ENCODE results near the gene TTBK2. TPM values are rescaled to one million over a fixed set of nuclear protein-coding genes. Genes with fewer than 3 reads are reported as not detected.

The TTBK2 gene
- total RNA-seq, 1 donor from 2014 or later = 32.4 TPM

GRCh38 chr15:42704492-42704926 lies 216.1 kb downstream of the TTBK2 start:
- Mint-ChIP-seq H3K36me3 (peaks cover 30% of the 10 kb centered on the region), H3K9me3 (peaks cover 12% of the 10 kb centered on the region), H3K4me1 (no peaks in the 10 kb centered on the region), H3K27me3 (ENCODE audit: insufficient read depth, low read depth) (peaks cover 5% of the 10 kb centered on the region), H3K4me3 (no peak overlapping the region), H3K27ac (no peak overlapping the region)
- Histone ChIP-seq H4K20me1 (ENCODE audit: low read depth) (no peaks in the 10 kb centered on the region), H3K4me3 (no peak overlapping the region), H3K9me3 (ENCODE audit: low read depth) (no peaks in the 10 kb centered on the region), H3K79me2 (ENCODE audit: low read depth) (no peaks in the 10 kb centered on the region), H3K27me3 (no peaks in the 10 kb centered on the region), H3K4me1 (no peaks in the 10 kb centered on the region), H3K27ac (no peak overlapping the region), H3F3A (ENCODE audit: low read depth) (no peaks in the 10 kb centered on the region), H2AFZ (replicated peaks) (no peak overlapping the region), H3K36me3 (no peaks in the 10 kb centered on the region), H3K4me2 (no peak overlapping the region), H3K9ac (no peak overlapping the region)
- peak; percentile 85 for DNase-seq (ENCODE audit: low spot score)
- TF ChIP-seq, protein P1, sequence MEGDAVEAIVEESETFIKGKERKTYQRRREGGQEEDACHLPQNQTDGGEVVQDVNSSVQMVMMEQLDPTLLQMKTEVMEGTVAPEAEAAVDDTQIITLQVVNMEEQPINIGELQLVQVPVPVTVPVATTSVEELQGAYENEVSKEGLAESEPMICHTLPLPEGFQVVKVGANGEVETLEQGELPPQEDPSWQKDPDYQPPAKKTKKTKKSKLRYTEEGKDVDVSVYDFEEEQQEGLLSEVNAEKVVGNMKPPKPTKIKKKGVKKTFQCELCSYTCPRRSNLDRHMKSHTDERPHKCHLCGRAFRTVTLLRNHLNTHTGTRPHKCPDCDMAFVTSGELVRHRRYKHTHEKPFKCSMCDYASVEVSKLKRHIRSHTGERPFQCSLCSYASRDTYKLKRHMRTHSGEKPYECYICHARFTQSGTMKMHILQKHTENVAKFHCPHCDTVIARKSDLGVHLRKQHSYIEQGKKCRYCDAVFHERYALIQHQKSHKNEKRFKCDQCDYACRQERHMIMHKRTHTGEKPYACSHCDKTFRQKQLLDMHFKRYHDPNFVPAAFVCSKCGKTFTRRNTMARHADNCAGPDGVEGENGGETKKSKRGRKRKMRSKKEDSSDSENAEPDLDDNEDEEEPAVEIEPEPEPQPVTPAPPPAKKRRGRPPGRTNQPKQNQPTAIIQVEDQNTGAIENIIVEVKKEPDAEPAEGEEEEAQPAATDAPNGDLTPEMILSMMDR (IDR thresholded peaks at IDR 0.05) = peak; percentile 88
- no peak for TF ChIP-seq EZH2 (IDR thresholded peaks at IDR 0.05)

DNA sequence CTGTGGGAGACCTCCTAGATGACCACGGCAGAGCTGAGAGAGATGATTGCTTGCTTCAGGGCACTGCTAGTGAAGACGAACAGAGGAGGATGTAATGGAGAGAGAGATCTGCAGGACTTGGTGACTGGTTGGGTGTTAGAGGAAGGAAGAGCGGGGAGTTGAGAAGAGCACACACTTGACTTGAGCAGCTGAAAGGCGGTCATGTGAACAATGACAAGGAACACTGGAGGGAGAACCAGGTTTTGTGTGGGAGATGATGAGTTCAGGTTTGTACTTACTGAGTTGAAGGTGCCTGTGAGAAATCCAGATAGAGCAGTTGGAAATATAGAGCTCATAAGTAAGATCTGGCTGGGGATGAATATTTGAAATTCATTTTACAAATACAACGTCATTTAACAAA lies 224.0 kb downstream of the TTBK2 start:
- no peak overlapping the region for H3K4me3 Mint-ChIP-seq
- Histone ChIP-seq H3K9me3 (ENCODE audit: low read depth) (no peaks in the 10 kb centered on the region), H3K4me1 (no peaks in the 10 kb centered on the region), H3K36me3 (no peaks in the 10 kb centered on the region), H4K20me1 (ENCODE audit: low read depth) (no peaks in the 10 kb centered on the region), H3K79me2 (ENCODE audit: low read depth) (no peaks in the 10 kb centered on the region), H2AFZ (replicated peaks) (no peak overlapping the region), H3F3A (ENCODE audit: low read depth) (no peaks in the 10 kb centered on the region), H3K4me2 (no peak overlapping the region), H3K27ac (peak overlapping the region; percentile 17), H3K4me3 (no peak overlapping the region), H3K9ac (no peak overlapping the region), H3K27me3 (no peaks in the 10 kb centered on the region)
- H3K27ac Mint-ChIP-seq = no peak overlapping the region
- peaks cover 14% of the 10 kb centered on the region for H3K9me3 Mint-ChIP-seq
- no peak for DNase-seq (ENCODE audit: low spot score)
- peaks cover 43% of the 10 kb centered on the region for H3K36me3 Mint-ChIP-seq
- peaks cover 5% of the 10 kb centered on the region for H3K27me3 Mint-ChIP-seq (ENCODE audit: insufficient read depth, low read depth)
- no peaks in the 10 kb centered on the region for H3K4me1 Mint-ChIP-seq
- TF ChIP-seq EZH2phosphoT487 (IDR thresholded peaks at IDR 0.05) (no peak), EZH2 (IDR thresholded peaks at IDR 0.05) (no peak)
- TF ChIP-seq, protein P1 (IDR thresholded peaks at IDR 0.05) = no peak

DNA sequence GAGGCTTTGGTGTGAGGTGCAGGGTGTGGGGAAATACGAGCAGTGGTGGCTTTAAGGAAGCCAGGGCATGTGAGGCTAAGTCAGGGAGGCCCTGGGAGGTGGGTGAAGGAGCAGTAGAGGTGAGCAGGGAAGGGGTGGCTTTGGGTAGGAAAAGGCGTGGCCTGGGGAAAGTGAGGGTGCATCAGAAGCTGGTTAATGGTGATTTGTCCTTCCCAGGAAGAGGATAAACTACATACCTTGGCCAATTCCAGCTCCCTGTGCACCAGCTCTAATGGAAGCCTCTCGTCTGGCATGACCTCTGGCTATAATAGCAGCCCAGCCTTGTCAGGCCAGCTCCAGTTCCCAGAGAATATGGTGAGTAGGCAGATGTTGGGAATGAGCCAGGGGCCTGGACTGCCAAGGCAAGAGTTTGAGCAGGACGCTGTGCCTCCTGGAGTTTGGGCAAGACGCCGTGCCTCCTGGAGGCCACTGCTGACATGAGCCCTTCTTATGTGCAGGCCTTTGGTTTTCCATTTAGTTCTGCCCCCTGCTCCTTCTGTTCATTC lies 225.0 kb downstream of the TTBK2 start:
- Histone ChIP-seq H3K4me3 (no peak overlapping the region), H3K9me3 (ENCODE audit: low read depth) (no peaks in the 10 kb centered on the region), H3K4me2 (no peak overlapping the region), H3K27ac (no peak overlapping the region), H3F3A (ENCODE audit: low read depth) (no peaks in the 10 kb centered on the region), H3K79me2 (ENCODE audit: low read depth) (no peaks in the 10 kb centered on the region), H4K20me1 (ENCODE audit: low read depth) (no peaks in the 10 kb centered on the region), H3K36me3 (no peaks in the 10 kb centered on the region), H2AFZ (replicated peaks) (no peak overlapping the region), H3K27me3 (no peaks in the 10 kb centered on the region), H3K4me1 (no peaks in the 10 kb centered on the region), H3K9ac (no peak overlapping the region)
- Mint-ChIP-seq H3K4me3 (no peak overlapping the region), H3K36me3 (peaks cover 38% of the 10 kb centered on the region), H3K9me3 (peaks cover 7% of the 10 kb centered on the region), H3K4me1 (no peaks in the 10 kb centered on the region), H3K27ac (peak overlapping the region; percentile 90), H3K27me3 (ENCODE audit: insufficient read depth, low read depth) (peaks cover 6% of the 10 kb centered on the region)
- TF ChIP-seq EZH2 (IDR thresholded peaks at IDR 0.05) (no peak), EZH2phosphoT487 (IDR thresholded peaks at IDR 0.05) (no peak)
- TF ChIP-seq, protein P1 (IDR thresholded peaks at IDR 0.05) = no peak
- DNase-seq (ENCODE audit: low spot score) = no peak

Data from neural progenitor cell (in vitro differentiated cells).